Measurements from ENCODE around the gene BCAS3. TPM values are rescaled to one million over a fixed set of nuclear protein-coding genes. Genes with fewer than 3 reads are reported as not detected.

Gene BCAS3
- total RNA-seq, 1 donor from 2014 or later = 22.6 TPM

GRCh38 chr17:60781880-60782412 is 104.3 kb downstream of the BCAS3 start:
- no peaks in the 10 kb centered on the region for H3K9me3 Mint-ChIP-seq (ENCODE audit: low read depth)
- no peak overlapping the region for H3K4me3 Mint-ChIP-seq (ENCODE audit: unreplicated experiment)
- H3K36me3 Mint-ChIP-seq (ENCODE audit: low read depth) = no peaks in the 10 kb centered on the region
- H3K27me3 Mint-ChIP-seq (ENCODE audit: low read depth) = no peaks in the 10 kb centered on the region
- DNase-seq (ENCODE audit: low spot score) = no peak
- TF ChIP-seq, protein P1, sequence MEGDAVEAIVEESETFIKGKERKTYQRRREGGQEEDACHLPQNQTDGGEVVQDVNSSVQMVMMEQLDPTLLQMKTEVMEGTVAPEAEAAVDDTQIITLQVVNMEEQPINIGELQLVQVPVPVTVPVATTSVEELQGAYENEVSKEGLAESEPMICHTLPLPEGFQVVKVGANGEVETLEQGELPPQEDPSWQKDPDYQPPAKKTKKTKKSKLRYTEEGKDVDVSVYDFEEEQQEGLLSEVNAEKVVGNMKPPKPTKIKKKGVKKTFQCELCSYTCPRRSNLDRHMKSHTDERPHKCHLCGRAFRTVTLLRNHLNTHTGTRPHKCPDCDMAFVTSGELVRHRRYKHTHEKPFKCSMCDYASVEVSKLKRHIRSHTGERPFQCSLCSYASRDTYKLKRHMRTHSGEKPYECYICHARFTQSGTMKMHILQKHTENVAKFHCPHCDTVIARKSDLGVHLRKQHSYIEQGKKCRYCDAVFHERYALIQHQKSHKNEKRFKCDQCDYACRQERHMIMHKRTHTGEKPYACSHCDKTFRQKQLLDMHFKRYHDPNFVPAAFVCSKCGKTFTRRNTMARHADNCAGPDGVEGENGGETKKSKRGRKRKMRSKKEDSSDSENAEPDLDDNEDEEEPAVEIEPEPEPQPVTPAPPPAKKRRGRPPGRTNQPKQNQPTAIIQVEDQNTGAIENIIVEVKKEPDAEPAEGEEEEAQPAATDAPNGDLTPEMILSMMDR (IDR thresholded peaks at IDR 0.05) = no peak
- peaks cover 3% of the 10 kb centered on the region for H3K4me1 Mint-ChIP-seq (ENCODE audit: low read depth)
- H3K27ac Mint-ChIP-seq (ENCODE audit: unreplicated experiment) = no peak overlapping the region

GRCh38 chr17:60782742-60783141 is 105.1 kb downstream of the BCAS3 start:
- peaks cover 3% of the 10 kb centered on the region for H3K4me1 Mint-ChIP-seq (ENCODE audit: low read depth)
- TF ChIP-seq, protein P1 (IDR thresholded peaks at IDR 0.05) = no peak
- no peak for DNase-seq (ENCODE audit: low spot score)
- H3K9me3 Mint-ChIP-seq (ENCODE audit: low read depth) = no peaks in the 10 kb centered on the region
- H3K4me3 Mint-ChIP-seq (ENCODE audit: unreplicated experiment) = no peak overlapping the region
- H3K27ac Mint-ChIP-seq (ENCODE audit: unreplicated experiment) = no peak overlapping the region
- no peaks in the 10 kb centered on the region for H3K36me3 Mint-ChIP-seq (ENCODE audit: low read depth)
- H3K27me3 Mint-ChIP-seq (ENCODE audit: low read depth) = no peaks in the 10 kb centered on the region

- H3K9me3 Mint-ChIP-seq (ENCODE audit: low read depth) = peaks cover under 1% of the 10 kb centered on the region
- H3K36me3 Mint-ChIP-seq (ENCODE audit: low read depth) = no peaks in the 10 kb centered on the region
- no peak overlapping the region for H3K4me3 Mint-ChIP-seq (ENCODE audit: unreplicated experiment)
- TF ChIP-seq, protein P1 (IDR thresholded peaks at IDR 0.05) = no peak
- no peak for DNase-seq (ENCODE audit: low spot score)
- H3K4me1 Mint-ChIP-seq (ENCODE audit: low read depth) = no peaks in the 10 kb centered on the region
- no peaks in the 10 kb centered on the region for H3K27me3 Mint-ChIP-seq (ENCODE audit: low read depth)
- H3K27ac Mint-ChIP-seq (ENCODE audit: unreplicated experiment) = no peak overlapping the region
Measured at GRCh38 chr17:60790205-60790604, 112.6 kb downstream of the BCAS3 start.

DNA sequence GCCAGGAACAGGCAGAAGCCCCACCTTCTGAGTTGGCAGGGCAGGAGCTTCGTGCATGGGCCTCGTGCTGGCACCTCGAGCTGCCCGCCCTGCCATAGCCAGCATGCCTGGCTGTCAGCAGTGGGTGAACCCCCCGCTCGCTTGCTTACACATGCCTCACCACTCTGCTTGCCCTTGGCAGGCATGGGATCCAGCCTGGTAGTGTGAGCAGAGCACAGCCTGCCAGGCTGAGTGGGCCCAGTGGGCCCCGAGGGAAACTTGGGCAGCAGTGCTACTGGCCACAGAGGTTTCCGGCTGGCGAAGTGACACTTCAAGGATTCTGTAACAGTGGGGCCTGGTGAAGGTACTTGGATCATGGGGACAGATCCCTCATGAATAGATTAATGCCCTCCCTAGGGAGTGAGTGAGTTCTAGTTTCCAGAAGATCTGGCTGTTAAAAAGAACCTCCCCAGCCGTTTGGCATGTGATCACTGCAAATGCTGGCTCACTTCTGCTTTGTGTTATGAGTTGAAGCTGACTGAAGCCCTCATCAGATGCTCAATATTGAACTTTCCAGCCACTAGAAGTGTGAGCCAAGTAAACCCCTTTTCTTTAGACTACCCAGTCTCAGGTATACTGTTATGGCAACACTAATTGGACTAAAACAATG is 114.7 kb downstream of the BCAS3 start:
- Mint-ChIP-seq H3K36me3 (ENCODE audit: low read depth) (no peaks in the 10 kb centered on the region), H3K9me3 (ENCODE audit: low read depth) (peaks cover 7% of the 10 kb centered on the region), H3K4me3 (ENCODE audit: unreplicated experiment) (no peak overlapping the region), H3K4me1 (ENCODE audit: low read depth) (no peaks in the 10 kb centered on the region), H3K27me3 (ENCODE audit: low read depth) (no peaks in the 10 kb centered on the region), H3K27ac (ENCODE audit: unreplicated experiment) (no peak overlapping the region)
- TF ChIP-seq, protein P1 (IDR thresholded peaks at IDR 0.05) = no peak
- no peak for DNase-seq (ENCODE audit: low spot score)

GRCh38 chr17:60798576-60798975 is 120.9 kb downstream of the BCAS3 start:
- DNase-seq (ENCODE audit: low spot score) = no peak
- no peak overlapping the region for H3K27ac Mint-ChIP-seq (ENCODE audit: unreplicated experiment)
- no peaks in the 10 kb centered on the region for H3K36me3 Mint-ChIP-seq (ENCODE audit: low read depth)
- no peak overlapping the region for H3K4me3 Mint-ChIP-seq (ENCODE audit: unreplicated experiment)
- peaks cover 7% of the 10 kb centered on the region for H3K9me3 Mint-ChIP-seq (ENCODE audit: low read depth)
- H3K4me1 Mint-ChIP-seq (ENCODE audit: low read depth) = peaks cover 6% of the 10 kb centered on the region
- no peaks in the 10 kb centered on the region for H3K27me3 Mint-ChIP-seq (ENCODE audit: low read depth)
- TF ChIP-seq, protein P1 (IDR thresholded peaks at IDR 0.05) = no peak
